PC-9 (cell line): Measurements from ENCODE around the gene DDI2. TPM values are rescaled to one million over a fixed set of nuclear protein-coding genes. Genes with fewer than 3 reads are reported as not detected.

Experiments used
- BruUV-seq: library from RNA; stranded (reverse); fragments of 400-500 nt; replicated peaks from 2 replicates; lab custom pipeline; 2021; lab: Mats Ljungman, UMichigan
- CTCF ChIA-PET: fragments of 300-600 bp; sonication (Branson Sonifier 250); formaldehyde crosslinking; loops from one replicate; lab custom pipeline; 2022; ENCODE audit warnings: antibody characterized with exemption; lab: Charles Lee
- POLR2A ChIA-PET: fragments of 300-600 bp; sonication (Branson Sonifier 250); formaldehyde crosslinking; loops from one replicate; lab custom pipeline; 2022; ENCODE audit warnings: antibody characterized with exemption; ENCODE audit not compliant: unreplicated experiment; lab: Charles Lee
- DNase-seq, 2 experiments: peaks; one replicate each; pipeline versions ENCODE4 v3.0.0 to v3.0.0-alpha.2; 2015 to 2022; ENCODE audit warnings: mixed read lengths in 1 of 2
- H2AFZ ChIP-seq: fragments of 200-600 bp; sonication (generic); 2 replicates; pipeline ENCODE4 v1.8.1; 2017; ENCODE audit warnings: antibody characterized with exemption
- H3F3A ChIP-seq: fragments of 200-600 bp; sonication (generic); 2 replicates; pipeline ENCODE4 v1.8.1; 2017; ENCODE audit warnings: antibody characterized with exemption, mild to moderate bottlenecking, low read depth; ENCODE audit not compliant: insufficient read depth
- H3K27ac ChIP-seq: fragments of 200-600 bp; sonication (generic); 2 replicates; pipeline ENCODE4 v1.6.1; 2016; ENCODE audit warnings: mixed run types
- H3K27me3 ChIP-seq: fragments of 200-600 bp; sonication (generic); 2 replicates; pipeline ENCODE4 v1.6.1; 2016; ENCODE audit warnings: low read depth, mixed run types; ENCODE audit not compliant: insufficient read depth
- H3K36me3 ChIP-seq: fragments of 200-600 bp; sonication (generic); 2 replicates; pipeline ENCODE4 v1.6.1; 2016; ENCODE audit warnings: low read depth, mixed run types
- H3K4me1 ChIP-seq: fragments of 200-600 bp; sonication (generic); replicated peaks from 2 replicates; pipeline ENCODE4 v1.6.1; 2016; ENCODE audit warnings: mixed run types; ENCODE audit not compliant: insufficient read depth
- H3K4me2 ChIP-seq: fragments of 200-600 bp; sonication (generic); 2 replicates; pipeline ENCODE4 v1.6.1; 2017; ENCODE audit warnings: mixed run types
- H3K4me3 ChIP-seq: fragments of 200-600 bp; sonication (generic); 2 replicates; pipeline ENCODE4 v1.6.1; 2016; ENCODE audit warnings: mixed run types
- H3K79me2 ChIP-seq: fragments of 200-600 bp; sonication (generic); 2 replicates; pipeline ENCODE4 v1.6.1; 2017; ENCODE audit warnings: low read depth, mixed run types
- H3K9me2 ChIP-seq: fragments of 200-600 bp; sonication (generic); 2 replicates; pipeline ENCODE4 v1.8.1; 2017; ENCODE audit warnings: mild to moderate bottlenecking; ENCODE audit not compliant: insufficient read depth
- H3K9me3 ChIP-seq: fragments of 200-600 bp; sonication (generic); 2 replicates; pipeline ENCODE4 v1.8.1; 2016; ENCODE audit warnings: low read depth; ENCODE audit not compliant: insufficient read depth
- H4K20me1 ChIP-seq: fragments of 200-600 bp; sonication (generic); 2 replicates; pipeline ENCODE4 v1.8.1; 2017; ENCODE audit not compliant: insufficient read depth
- EZH2 ChIP-seq: fragments of 200-600 bp; sonication (generic); IDR thresholded peaks from 2 replicates; pipeline ENCODE4 v1.8.0; 2017; ENCODE audit warnings: antibody characterized with exemption, low read depth
- intact Hi-C: fragments of 100-400 bp; cut with micrococcal nuclease; formaldehyde crosslinking; loops from one replicate; pipeline ENCODE4 v1.10.0; 2022; ENCODE audit not compliant: unreplicated experiment
- total RNA-seq: library from RNA; stranded (reverse); gene quantifications from 2 replicates; pipeline ENCODE4 v1.2.3, GENCODE V29; 2021
- TF ChIP-seq, protein P1 (sequence below): fragments of 200-600 bp; sonication (generic); conservative IDR thresholded peaks from 2 replicates; pipeline ENCODE4 v1.6.1; 2017; ENCODE audit warnings: mixed run types, antibody characterized with exemption, mild to moderate bottlenecking, moderate library complexity

DDI2 gene
- total RNA-seq, 1 experiment from 2014 or later, result 38.0 TPM

DNA sequence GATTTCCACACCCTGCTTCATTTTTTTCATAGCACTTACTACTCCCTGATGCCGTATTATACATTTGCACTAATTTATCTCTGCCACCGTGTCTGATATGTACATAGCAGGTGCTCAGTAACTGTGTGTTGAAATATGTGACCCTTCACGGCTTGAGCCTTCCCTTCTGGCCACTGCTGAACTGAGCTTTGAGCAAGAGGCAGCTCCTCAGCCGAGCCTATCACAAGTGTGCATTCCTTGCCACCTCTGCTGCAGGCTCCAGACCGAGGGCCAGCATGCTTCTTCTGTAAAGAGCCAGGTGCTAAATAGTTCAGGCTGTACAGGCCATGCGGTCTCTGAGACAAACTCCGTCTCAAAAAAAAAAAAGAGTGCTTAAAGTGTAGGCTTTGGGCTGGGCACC is 89.5 kb downstream of the DDI2 start:
- intact Hi-C loops, result no loop called here
- H3K4me1 ChIP-seq, result no peaks in the 10 kb centered on the region
- H3F3A ChIP-seq, result no peaks in the 10 kb centered on the region
- no peaks in the 10 kb centered on the region for H3K79me2 ChIP-seq
- TF ChIP-seq, protein P1, sequence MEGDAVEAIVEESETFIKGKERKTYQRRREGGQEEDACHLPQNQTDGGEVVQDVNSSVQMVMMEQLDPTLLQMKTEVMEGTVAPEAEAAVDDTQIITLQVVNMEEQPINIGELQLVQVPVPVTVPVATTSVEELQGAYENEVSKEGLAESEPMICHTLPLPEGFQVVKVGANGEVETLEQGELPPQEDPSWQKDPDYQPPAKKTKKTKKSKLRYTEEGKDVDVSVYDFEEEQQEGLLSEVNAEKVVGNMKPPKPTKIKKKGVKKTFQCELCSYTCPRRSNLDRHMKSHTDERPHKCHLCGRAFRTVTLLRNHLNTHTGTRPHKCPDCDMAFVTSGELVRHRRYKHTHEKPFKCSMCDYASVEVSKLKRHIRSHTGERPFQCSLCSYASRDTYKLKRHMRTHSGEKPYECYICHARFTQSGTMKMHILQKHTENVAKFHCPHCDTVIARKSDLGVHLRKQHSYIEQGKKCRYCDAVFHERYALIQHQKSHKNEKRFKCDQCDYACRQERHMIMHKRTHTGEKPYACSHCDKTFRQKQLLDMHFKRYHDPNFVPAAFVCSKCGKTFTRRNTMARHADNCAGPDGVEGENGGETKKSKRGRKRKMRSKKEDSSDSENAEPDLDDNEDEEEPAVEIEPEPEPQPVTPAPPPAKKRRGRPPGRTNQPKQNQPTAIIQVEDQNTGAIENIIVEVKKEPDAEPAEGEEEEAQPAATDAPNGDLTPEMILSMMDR, result no peak
- TF ChIP-seq EZH2, result no peak
- DNase-seq, result no peak
- no peaks in the 10 kb centered on the region for H4K20me1 ChIP-seq
- no TSS peak for BruUV-seq
- ChIA-PET CTCF (no interaction called here), POLR2A (no interaction called here)
- H3K36me3 ChIP-seq, result no peaks in the 10 kb centered on the region
- no peak overlapping the region for H3K27ac ChIP-seq
- H3K9me3 ChIP-seq, result no peaks in the 10 kb centered on the region
- H2AFZ ChIP-seq, result no peak overlapping the region
- no peaks in the 10 kb centered on the region for H3K9me2 ChIP-seq
- H3K4me3 ChIP-seq, result no peak overlapping the region
- no peak overlapping the region for H3K4me2 ChIP-seq
- H3K27me3 ChIP-seq, result no peaks in the 10 kb centered on the region

DNA sequence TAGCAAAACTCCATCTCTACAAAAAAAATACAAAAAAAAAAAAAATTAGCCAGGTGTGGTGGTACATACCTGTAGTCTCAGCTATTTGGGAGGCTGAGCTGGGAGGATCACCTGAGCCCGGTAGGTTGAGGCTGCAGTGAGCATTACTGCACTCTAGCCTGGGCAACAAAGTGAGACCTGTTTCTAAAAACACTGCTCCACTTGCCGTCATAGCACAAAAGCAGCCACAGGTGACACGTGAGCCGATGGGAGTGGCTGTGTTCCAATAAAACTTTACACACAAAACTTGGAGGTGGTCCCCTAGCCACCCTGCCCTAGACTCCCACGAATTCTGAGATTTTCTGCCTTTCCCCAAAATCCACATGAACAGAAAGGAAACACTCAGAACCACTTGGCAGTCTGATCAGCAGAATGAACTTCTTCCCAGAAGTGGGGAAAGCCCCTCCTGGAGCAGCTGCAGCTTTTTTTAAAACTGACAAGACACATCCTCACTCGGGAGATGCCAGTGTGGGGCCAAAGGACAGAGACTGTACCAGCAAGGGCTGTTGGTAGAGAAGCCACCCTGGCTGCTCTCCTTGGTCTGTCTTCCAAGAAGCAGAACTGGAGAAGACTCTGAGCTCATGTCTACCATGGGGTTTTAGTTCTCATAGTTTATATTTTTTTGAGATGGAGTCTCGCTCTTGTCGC is 90.1 kb downstream of the DDI2 start:
- intact Hi-C loops, result no loop called here
- DNase-seq, result no peak
- no peak overlapping the region for H3K4me3 ChIP-seq
- no peak overlapping the region for H2AFZ ChIP-seq
- H3F3A ChIP-seq, result no peaks in the 10 kb centered on the region
- H3K4me1 ChIP-seq, result no peaks in the 10 kb centered on the region
- BruUV-seq, result no TSS peak
- CTCF ChIA-PET, result no interaction called here
- TF ChIP-seq, protein P1, result no peak
- TF ChIP-seq EZH2, result no peak
- H4K20me1 ChIP-seq, result no peaks in the 10 kb centered on the region
- H3K36me3 ChIP-seq, result no peaks in the 10 kb centered on the region
- no peaks in the 10 kb centered on the region for H3K79me2 ChIP-seq
- H3K9me3 ChIP-seq, result no peaks in the 10 kb centered on the region
- no peak overlapping the region for H3K27ac ChIP-seq
- POLR2A ChIA-PET, result no interaction called here
- H3K9me2 ChIP-seq, result no peaks in the 10 kb centered on the region
- no peaks in the 10 kb centered on the region for H3K27me3 ChIP-seq
- H3K4me2 ChIP-seq, result no peak overlapping the region

DNA sequence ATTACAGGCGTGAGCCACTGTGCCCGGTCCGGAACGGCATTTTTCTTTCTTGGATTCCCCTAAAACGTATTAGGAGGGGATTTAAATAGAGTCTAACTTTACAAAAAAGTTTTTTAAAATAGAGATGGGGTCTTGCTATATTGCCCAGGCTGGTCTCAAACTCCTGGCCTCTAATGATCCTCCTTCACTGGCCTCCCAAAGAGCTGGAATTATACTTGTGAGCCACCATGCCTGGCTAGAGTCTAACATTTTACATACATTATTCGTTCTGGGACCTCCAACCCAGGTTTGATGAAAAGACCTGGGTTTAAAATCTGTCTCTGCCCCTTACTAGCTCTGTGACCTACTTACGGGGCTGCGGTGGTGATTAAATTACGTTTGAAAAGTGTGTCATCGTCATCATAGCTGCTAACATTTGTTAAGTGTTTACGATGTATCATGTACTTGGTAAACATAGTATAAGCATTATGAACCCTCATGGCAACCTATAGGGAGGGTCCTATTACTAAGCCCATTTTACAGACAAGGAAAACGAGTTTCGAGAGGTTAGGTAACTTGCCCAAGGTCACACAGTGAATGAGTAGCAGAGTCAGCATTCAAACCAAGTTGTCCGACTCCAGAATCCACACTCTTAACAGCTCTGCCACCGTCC is 91.4 kb downstream of the DDI2 start:
- no TSS peak for BruUV-seq
- POLR2A ChIA-PET, result interaction anchor here (0.7 kb wide), 1 partner anchor 24 kb away, joined by 5 read pairs; no protein-coding TSS in a partner anchor
- intact Hi-C loops, result no loop called here

More for the DNA sequence above, 91.4 kb downstream of the DDI2 start:
- TF ChIP-seq, protein P1, result no peak
- TF ChIP-seq EZH2, result no peak
- Histone ChIP-seq H4K20me1 (no peaks in the 10 kb centered on the region), H3K4me2 (no peak overlapping the region), H3F3A (no peaks in the 10 kb centered on the region), H2AFZ (no peak overlapping the region), H3K4me3 (no peak overlapping the region), H3K36me3 (no peaks in the 10 kb centered on the region), H3K27me3 (no peaks in the 10 kb centered on the region), H3K27ac (no peak overlapping the region), H3K79me2 (no peaks in the 10 kb centered on the region), H3K4me1 (no peaks in the 10 kb centered on the region), H3K9me3 (no peaks in the 10 kb centered on the region), H3K9me2 (no peaks in the 10 kb centered on the region)
- CTCF ChIA-PET, result no interaction called here
- no peak for DNase-seq
